GM03348 (cell line): ENCODE data around the gene ZBTB49.

Experiments used
- DNase-seq: peaks from one replicate; pipeline ENCODE4 v3.0.0; 2012; ENCODE audit warnings: low spot score

The ZBTB49 gene

GRCh38 chr4:4281787-4282186 lies 8.3 kb upstream of the ZBTB49 start:
- DNase-seq, result no peak

DNA sequence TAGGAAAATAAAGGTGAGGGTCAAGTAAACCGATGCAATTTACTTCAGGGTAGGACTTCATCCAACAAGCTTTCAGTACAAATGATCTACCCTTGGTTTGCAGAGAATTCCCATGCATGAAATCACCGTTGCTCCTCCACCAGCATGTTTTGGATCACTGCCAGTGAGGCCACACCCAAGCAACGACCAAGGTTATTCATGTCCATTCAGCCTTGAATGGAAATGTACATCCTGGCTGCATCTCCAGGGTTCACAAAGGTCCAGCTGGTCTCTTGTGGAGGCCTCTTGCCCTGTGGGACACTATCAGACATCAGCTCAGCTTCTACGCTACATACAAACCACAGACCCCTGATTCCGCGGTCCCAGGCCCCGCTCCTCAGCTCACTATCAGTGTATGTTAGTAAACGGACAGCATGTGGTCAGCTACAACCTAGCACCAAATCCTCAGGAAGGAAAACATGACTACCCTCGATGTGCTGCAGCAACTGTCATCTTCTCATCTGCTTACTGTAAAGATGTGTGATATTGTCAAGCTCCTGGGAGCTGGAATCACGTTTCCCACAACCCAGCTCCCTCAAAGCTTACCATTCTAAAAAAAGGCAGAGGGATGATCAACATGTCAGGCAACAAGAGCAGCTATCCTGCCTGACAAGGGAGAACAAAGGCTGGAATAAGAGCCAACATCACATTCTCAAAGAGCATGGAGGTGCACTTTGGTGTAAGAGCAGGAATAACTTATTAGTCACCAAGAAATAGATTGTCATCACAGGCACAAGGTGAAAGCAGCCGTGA lies 5.0 kb upstream of the ZBTB49 start:
- DNase-seq, result no peak

DNA sequence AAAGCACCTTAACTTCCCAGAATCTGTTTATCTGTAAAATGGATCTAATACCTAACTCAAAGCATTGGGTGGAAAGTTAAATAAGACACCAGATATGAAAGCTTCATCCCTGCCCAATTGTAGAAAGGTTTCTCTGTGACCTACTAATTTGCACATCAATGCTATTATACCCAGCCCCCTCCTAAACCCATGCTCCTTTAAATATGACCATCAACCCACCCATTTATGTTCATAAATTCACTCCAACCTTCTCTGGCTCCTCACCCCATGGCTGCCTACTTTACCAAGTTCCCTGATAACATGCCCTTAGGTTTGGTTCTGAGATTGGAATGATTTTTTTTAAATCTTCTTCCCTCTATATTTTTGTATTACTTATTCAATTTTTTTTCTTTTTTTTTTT lies 2.0 kb upstream of the ZBTB49 start:
- DNase-seq, result no peak

DNA sequence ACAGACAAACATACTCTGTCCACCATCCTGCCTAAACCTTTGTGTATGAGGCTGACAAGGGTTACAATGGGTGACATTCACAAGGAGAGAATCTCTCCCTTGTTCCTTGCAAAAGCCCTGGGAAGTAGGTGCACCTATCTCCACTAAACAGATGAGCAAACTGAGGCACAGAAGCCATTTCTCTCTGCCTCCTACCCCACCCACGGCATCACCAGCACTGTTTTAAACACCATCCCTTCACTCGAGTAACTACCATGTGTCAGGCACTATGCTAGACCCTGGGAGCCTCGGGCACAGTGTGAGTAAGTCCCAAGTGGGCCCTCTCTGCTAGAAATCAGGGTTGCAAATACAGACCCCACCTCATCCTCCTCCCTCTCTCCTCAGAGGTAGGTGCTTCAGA lies 996 bp upstream of the ZBTB49 start:
- DNase-seq, result no peak

GRCh38 chr4:4289597-4289940 lies 482 bp upstream of the ZBTB49 start:
- no peak for DNase-seq

GRCh38 chr4:4293279-4293678 lies 3.2 kb downstream of the ZBTB49 start:
- DNase-seq, result no peak

DNA sequence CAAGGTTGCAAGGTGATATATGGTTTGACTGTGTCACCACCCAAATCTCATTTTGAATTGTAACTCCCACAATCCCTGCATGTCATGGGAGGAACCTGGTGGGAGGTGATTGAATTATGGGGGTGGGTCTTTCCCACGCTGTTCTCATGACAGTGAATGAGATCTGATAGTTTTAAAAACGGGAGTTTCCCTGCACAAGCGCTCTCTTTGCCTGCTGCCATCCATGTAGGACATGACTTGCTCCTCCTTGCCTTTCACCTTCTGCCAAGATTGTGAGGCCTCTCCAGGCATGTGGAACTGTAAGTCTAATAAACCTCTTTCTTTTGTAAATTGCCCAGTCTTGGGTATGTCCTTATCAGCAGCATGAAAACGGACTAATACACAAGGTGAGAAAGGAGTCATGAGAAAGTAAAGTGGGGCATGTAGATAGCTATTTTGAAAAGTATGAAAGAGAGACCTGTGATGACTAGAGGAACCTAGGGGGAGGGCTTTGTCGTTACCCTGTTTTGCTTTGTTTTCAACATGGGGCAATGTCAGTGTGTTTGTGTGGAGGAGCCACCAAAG lies 6.3 kb downstream of the ZBTB49 start:
- no peak for DNase-seq

- DNase-seq, result no peak
These were observed 9.0 kb downstream of the ZBTB49 start for GRCh38 chr4:4299006-4299405.

- no peak for DNase-seq
These were observed 11.9 kb downstream of the ZBTB49 start for GRCh38 chr4:4302001-4302400.

DNA sequence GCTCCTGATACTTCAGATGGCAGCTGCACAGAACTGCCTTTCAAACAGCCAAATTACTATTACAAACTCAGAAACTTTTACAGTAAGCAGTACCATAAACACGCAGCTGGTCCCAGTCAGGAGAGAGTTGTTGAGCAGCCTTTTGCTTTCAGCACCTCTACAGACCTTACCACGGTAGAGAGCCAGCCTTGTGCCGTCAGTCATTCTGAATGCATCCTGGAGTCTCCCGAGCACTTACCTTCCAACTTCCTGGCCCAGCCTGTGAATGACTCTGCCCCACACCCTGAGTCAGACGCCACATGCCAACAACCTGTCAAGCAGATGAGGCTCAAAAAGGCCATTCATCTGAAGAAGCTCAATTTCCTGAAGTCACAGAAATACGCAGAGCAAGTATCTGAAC lies 12.4 kb downstream of the ZBTB49 start:
- no peak for DNase-seq

DNA sequence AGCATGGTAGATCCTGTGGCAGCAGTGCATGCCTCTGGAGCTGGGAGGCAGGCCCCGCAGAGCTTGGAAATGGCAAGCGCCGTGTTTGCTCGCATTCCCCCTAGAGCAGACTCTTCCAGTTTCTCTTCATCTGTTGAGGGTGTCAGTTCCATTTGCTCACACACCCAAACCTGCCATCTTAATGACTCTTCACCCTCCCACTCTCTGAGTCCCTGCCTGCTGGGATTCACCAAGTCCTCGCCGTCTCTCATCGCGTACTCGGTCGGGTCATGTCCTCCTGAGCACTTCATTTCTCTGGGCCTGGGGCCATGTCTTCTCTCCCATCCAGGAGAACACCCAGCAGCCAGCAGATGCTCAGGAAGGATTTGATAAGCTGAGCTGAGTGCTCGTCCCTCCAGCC lies 16.9 kb downstream of the ZBTB49 start:
- no peak for DNase-seq

- no peak for DNase-seq
These were observed 18.9 kb downstream of the ZBTB49 start for GRCh38 chr4:4308800-4309441.

DNA sequence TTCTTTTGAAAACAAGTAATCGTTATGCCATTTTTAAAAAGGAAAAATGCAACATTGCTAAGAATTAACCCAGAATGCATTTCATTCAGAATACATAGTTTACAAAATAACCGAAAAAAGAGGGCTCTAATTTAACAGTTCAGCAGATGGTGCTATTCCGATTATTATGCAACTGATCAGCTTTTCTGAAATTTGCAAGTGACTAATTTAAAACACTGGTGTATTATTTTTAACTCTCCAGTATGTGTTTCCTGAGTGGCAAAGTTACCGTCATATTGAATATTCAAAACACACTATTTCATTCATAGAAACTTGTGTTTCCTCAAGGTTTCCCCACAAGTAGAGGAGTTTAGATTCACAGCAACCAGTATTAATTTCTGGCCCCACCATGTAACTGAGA lies 21.1 kb downstream of the ZBTB49 start:
- no peak for DNase-seq

DNA sequence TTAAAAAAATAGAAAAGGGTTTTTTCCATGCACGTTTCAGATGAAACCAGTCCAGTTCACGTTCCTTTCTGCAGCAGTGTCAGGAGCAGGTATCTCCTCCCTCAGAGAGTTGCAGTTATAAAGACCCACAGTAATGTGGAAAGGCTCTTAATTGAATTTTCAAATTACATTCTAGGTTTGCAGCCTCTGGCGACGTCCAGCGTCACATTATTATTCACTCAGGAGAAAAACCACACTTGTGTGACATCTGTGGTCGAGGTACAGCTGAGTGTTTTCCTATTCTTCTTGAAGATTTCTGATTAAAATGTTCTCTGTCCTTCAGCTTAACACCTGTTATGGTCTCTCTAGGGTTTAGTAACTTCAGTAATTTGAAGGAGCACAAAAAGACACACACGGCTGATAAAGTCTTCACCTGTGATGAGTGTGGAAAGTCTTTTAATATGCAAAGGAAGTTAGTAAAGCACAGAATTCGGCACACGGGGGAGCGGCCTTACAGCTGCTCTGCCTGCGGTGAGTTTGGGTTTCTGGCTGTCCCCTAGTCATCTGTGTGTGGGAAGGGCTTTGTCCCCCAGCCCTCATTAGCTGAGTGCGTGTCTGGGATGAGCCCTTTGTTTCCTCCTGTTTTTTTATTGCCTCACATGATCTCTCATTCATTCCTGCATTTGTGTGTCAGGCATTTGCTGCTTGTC lies 25.6 kb downstream of the ZBTB49 start:
- DNase-seq, result no peak

- DNase-seq, result no peak
These were observed 26.1 kb downstream of the ZBTB49 start for GRCh38 chr4:4316150-4316495.

DNA sequence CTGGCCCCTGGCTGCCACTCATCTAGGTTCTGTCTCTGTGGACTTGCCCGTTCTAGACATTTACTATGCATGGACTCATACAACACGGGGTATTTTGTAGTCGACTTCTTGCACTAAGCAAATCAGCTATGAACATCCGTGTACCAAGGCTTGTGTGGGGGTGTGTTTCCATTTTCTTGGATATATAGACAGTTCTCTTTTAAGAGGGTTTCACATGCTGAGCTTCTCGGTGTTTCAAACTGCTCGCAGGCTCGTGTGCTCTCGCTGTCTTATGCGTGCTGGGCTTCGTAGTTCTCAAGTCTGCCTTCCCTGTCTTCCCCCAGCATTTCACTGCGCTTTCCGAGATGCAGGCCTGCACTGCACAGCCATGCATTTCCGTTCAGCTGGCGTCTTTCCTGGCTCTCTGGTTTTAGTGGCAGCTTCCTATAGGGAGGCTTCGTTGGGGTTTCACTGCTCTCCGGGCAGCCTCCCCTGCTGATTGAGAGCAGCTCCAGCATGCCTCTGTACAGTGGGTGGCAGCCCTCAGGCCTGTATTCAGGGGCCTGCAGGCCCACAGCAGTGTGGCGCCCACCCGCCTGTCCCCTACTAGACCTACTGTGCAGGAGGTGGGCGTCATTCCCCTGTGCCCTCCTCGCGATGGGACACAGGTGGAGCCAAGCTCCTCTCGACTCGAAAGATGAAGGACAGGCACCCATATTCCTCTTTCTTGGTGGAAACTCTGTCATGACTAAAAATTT lies 27.6 kb downstream of the ZBTB49 start:
- no peak for DNase-seq

GRCh38 chr4:4320528-4320927 lies 30.5 kb downstream of the ZBTB49 start:
- DNase-seq, result no peak

DNA sequence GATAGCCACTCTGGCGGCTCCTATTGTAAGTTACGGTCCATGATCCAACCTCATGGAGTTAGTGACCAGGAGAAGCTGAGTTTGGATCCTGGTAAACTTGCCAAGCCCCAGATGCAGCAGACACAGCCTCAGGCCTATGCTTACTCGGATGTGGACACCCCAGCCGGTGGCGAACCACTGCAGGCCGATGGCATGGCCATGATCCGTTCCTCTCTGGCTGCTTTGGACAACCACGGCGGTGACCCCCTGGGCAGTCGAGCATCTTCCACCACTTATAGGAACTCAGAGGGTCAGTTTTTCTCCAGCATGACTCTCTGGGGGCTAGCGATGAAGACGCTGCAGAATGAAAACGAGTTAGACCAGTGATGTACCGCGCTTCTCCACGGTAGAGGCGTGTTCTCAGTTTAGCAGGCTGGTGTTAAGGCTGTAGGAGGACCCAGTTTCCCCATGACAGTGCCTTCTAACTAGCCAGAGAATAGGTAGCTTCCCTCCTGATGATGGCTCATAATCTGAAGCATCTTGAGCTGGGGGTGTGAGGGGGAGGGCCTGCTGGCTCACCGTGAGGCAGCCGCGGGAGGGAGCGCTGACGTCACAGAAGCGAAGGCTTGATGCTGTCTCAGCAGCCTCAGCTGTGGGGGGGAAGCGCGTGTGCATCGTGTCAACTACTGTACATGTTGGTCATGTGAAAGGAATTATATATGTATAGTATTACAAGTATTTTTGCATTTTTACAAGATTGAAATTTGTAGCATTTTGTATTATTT lies 31.1 kb downstream of the ZBTB49 start:
- DNase-seq, result no peak

- DNase-seq, result no peak
These were observed 32.1 kb downstream of the ZBTB49 start for GRCh38 chr4:4321951-4322688.

DNA sequence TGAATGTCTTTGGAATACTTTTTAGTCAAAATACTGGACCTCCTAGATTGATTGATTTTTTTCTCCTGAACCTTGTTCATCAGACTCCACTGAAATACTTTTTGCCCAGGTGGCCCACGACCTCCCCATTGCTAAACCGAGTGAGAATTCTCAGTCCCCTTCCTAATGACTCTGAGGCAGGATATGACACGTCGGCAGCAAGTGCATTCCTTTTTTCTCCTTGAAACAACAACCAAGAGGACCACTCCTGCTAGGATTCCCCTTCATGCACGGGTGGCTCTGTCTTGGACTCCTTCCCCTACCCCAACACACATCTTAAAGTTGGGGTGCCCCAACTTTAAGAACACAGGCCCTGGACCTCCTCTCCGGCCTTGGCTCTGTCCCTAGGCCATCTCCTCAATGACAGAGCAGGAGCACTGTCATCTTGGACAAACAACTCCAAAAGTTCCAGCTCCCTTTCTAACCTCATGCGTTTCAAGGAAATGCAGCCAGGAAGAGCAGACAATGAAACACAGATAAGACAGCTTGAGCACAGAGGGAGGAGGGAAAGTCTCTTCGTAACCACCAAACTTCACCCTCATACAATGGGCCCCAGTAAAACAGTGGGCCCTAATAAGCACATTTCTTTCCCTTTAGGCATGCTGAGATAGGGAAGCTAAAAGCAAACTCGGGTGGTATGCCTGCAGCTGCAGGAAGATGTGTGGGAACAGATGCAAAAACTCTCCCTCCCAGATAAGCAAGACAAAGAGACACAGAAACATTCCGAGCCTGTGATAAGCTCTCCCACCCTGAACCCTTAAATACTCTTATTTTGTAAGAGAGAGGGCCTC lies 33.9 kb downstream of the ZBTB49 start:
- no peak for DNase-seq
